Astrocyte (in vitro differentiated cells and primary cell): ENCODE measurements around the gene PACRG. TPM values are rescaled to one million over a fixed set of nuclear protein-coding genes. Genes with fewer than 3 reads are reported as not detected.
A peak's percentile ranks its signal among the peaks of the same experiment; 100 is the strongest.

Experiments used
- DNase-seq: peaks from one replicate; pipeline ENCODE4 v3.0.0-alpha.2; 2010; ENCODE audit warnings: low read depth
- FAIRE-seq: peaks from 2 replicates; lab custom pipeline; 2011; peaks lifted over from hg19 to GRCh38; lab: Jason Lieb, UNC
- H2AFZ ChIP-seq: 2 replicates; pipeline ENCODE4 v1.6.0; 2012; ENCODE audit warnings: low read depth, low read length, inconsistent platforms
- H3K27ac ChIP-seq: 2 replicates; pipeline ENCODE4 v1.5.1; 2011; ENCODE audit warnings: low read depth, low read length, inconsistent platforms
- H3K27me3 ChIP-seq: 2 replicates; pipeline ENCODE4 v1.6.0; 2011; ENCODE audit warnings: low read length, inconsistent platforms; ENCODE audit not compliant: insufficient read depth
- H3K36me3 ChIP-seq: 2 replicates; pipeline ENCODE4 v1.5.1; 2011; ENCODE audit warnings: low read length, inconsistent platforms; ENCODE audit not compliant: insufficient read depth
- H3K4me1 ChIP-seq: 2 replicates; pipeline ENCODE4 v1.5.1; 2011; ENCODE audit warnings: low read length, inconsistent platforms; ENCODE audit not compliant: insufficient read depth
- H3K4me2 ChIP-seq: 2 replicates; pipeline ENCODE4 v1.6.0; 2012; ENCODE audit warnings: low read length, inconsistent platforms
- H3K4me3 ChIP-seq: 2 replicates; pipeline ENCODE4 v1.5.1; 2011; ENCODE audit warnings: low read depth, mild to moderate bottlenecking, low read length, inconsistent platforms; ENCODE audit not compliant: insufficient read depth
- H3K79me2 ChIP-seq: 2 replicates; pipeline ENCODE4 v1.6.0; 2012; ENCODE audit warnings: mild to moderate bottlenecking, low read length, inconsistent platforms; ENCODE audit not compliant: insufficient read depth
- H3K9ac ChIP-seq: 2 replicates; pipeline ENCODE4 v1.6.0; 2012; ENCODE audit warnings: mild to moderate bottlenecking, low read length, inconsistent platforms
- H3K9me3 ChIP-seq: 2 replicates; pipeline ENCODE4 v1.5.1; 2012; ENCODE audit warnings: low read depth, mild to moderate bottlenecking, low read length, inconsistent platforms; ENCODE audit not compliant: insufficient read depth
- H4K20me1 ChIP-seq: 2 replicates; pipeline ENCODE4 v1.6.0; 2012; ENCODE audit warnings: low read length, inconsistent platforms; ENCODE audit not compliant: insufficient read depth
- H3K27ac Mint-ChIP-seq: one replicate; pipeline ENCODE4 v1.8.0; 2021; ENCODE audit warnings: mild to moderate bottlenecking, mixed read lengths; ENCODE audit not compliant: unreplicated experiment
- H3K27me3 Mint-ChIP-seq: one replicate; pipeline ENCODE4 v1.8.0; 2021; ENCODE audit warnings: low read depth, mixed read lengths; ENCODE audit not compliant: unreplicated experiment
- H3K36me3 Mint-ChIP-seq: one replicate; pipeline ENCODE4 v1.8.0; 2021; ENCODE audit warnings: low read depth, mixed read lengths; ENCODE audit not compliant: unreplicated experiment
- H3K4me1 Mint-ChIP-seq: one replicate; pipeline ENCODE4 v1.8.0; 2021; ENCODE audit warnings: low read depth, mixed read lengths; ENCODE audit not compliant: unreplicated experiment
- H3K4me3 Mint-ChIP-seq: one replicate; pipeline ENCODE4 v1.8.0; 2021; ENCODE audit warnings: mild to moderate bottlenecking, moderate library complexity, mixed read lengths; ENCODE audit not compliant: unreplicated experiment
- H3K9me3 Mint-ChIP-seq: one replicate; pipeline ENCODE4 v1.8.0; 2021; ENCODE audit warnings: mild to moderate bottlenecking, mixed read lengths; ENCODE audit not compliant: unreplicated experiment
- CTCF ChIP-seq: IDR thresholded peaks from 2 replicates; pipeline ENCODE4 v1.5.1; 2011; ENCODE audit warnings: low read depth, mild to moderate bottlenecking, inconsistent platforms, low read length, moderate library complexity; ENCODE audit not compliant: insufficient read depth
- EZH2 ChIP-seq: IDR thresholded peaks from 2 replicates; pipeline ENCODE4 v1.6.1; 2012; ENCODE audit warnings: mild to moderate bottlenecking, low read length, inconsistent platforms; ENCODE audit not compliant: insufficient read depth
- total RNA-seq: library from RNA; stranded (reverse); gene quantifications from 2 replicates; pipeline ENCODE4 v1.2.1, GENCODE V29; 2021

The PACRG gene
- total RNA-seq, 1 donor from 2014 or later, result not detected

GRCh38 chr6:162825597-162825996 is 97.8 kb downstream of the PACRG start:
- peaks cover 2% of the 10 kb centered on the region for H3K9me3 Mint-ChIP-seq

DNA sequence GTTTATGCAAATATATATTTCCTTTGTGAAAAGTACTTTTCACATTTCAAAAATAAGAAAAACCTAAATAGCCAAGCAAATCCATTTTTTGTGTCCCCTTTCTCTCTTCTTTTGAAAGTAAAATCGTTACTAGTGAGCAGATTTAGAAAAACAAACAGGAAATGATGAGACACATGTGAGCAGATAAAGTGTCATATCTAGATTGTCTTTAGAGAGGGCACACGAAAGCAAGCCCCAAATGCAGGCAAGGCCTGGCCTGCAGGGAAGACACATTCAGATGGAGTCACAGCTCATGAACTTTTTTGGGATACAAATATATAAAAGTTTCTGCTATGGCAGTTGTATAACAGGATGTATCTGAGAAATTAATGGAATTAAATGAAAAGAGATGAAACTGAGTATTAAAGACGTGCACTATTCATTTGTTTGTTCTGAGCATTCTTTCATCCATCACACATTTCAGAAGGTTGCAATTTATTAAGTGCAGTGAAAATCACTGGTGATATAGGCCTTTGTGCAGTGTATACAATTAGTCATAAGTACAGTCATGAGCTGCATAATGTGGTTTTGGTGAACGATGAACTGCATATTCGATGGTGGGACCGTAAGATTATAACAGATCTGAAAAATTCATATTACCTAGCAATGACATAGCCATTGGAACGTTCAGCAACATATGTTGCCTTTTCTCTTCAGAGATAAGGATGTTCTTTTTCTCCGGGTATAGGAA is 101.4 kb downstream of the PACRG start:
- Histone ChIP-seq H3K9me3 (no peaks in the 10 kb centered on the region), H3K79me2 (no peaks in the 10 kb centered on the region), H3K9ac (no peak overlapping the region), H3K4me3 (no peak overlapping the region), H3K27me3 (no peaks in the 10 kb centered on the region), H3K27ac (no peak overlapping the region), H2AFZ (no peak overlapping the region), H3K36me3 (no peaks in the 10 kb centered on the region), H4K20me1 (no peaks in the 10 kb centered on the region), H3K4me2 (no peak overlapping the region), H3K4me1 (no peaks in the 10 kb centered on the region)
- H3K4me3 Mint-ChIP-seq, result no peak overlapping the region
- FAIRE-seq, result no peak
- H3K4me1 Mint-ChIP-seq, result no peaks in the 10 kb centered on the region
- no peaks in the 10 kb centered on the region for H3K36me3 Mint-ChIP-seq
- no peaks in the 10 kb centered on the region for H3K27me3 Mint-ChIP-seq
- no peak for TF ChIP-seq CTCF
- no peak for TF ChIP-seq EZH2
- no peak overlapping the region for H3K27ac Mint-ChIP-seq
- peak; percentile 42 for DNase-seq
- H3K9me3 Mint-ChIP-seq, result peaks cover 5% of the 10 kb centered on the region

More at GRCh38 chr6:162825597-162825996, 97.8 kb downstream of the PACRG start:
- Histone ChIP-seq H4K20me1 (no peaks in the 10 kb centered on the region), H3K4me2 (no peak overlapping the region), H2AFZ (no peak overlapping the region), H3K9me3 (no peaks in the 10 kb centered on the region), H3K27me3 (no peaks in the 10 kb centered on the region), H3K4me1 (no peaks in the 10 kb centered on the region), H3K9ac (no peak overlapping the region), H3K79me2 (no peaks in the 10 kb centered on the region), H3K27ac (no peak overlapping the region), H3K36me3 (no peaks in the 10 kb centered on the region), H3K4me3 (no peak overlapping the region)
- H3K4me3 Mint-ChIP-seq, result no peak overlapping the region
- no peak for FAIRE-seq
- no peak for TF ChIP-seq EZH2
- no peak for TF ChIP-seq CTCF
- H3K27ac Mint-ChIP-seq, result no peak overlapping the region
- H3K27me3 Mint-ChIP-seq, result no peaks in the 10 kb centered on the region
- no peaks in the 10 kb centered on the region for H3K36me3 Mint-ChIP-seq
- no peaks in the 10 kb centered on the region for H3K4me1 Mint-ChIP-seq
- DNase-seq, result no peak

- no peak for FAIRE-seq
Measured at GRCh38 chr6:162833776-162834175, 106.0 kb downstream of the PACRG start.

More at GRCh38 chr6:162833776-162834175, 106.0 kb downstream of the PACRG start:
- Histone ChIP-seq H3K9me3 (no peaks in the 10 kb centered on the region), H3K9ac (no peak overlapping the region), H2AFZ (no peak overlapping the region), H3K4me3 (no peak overlapping the region), H3K36me3 (no peaks in the 10 kb centered on the region), H4K20me1 (no peaks in the 10 kb centered on the region), H3K27me3 (no peaks in the 10 kb centered on the region), H3K27ac (no peak overlapping the region), H3K4me1 (no peaks in the 10 kb centered on the region), H3K79me2 (no peaks in the 10 kb centered on the region), H3K4me2 (no peak overlapping the region)
- DNase-seq, result no peak
- TF ChIP-seq EZH2 (no peak), CTCF (no peak)
- H3K9me3 Mint-ChIP-seq, result peaks cover 5% of the 10 kb centered on the region
- no peak overlapping the region for H3K4me3 Mint-ChIP-seq
- no peaks in the 10 kb centered on the region for H3K36me3 Mint-ChIP-seq
- H3K4me1 Mint-ChIP-seq, result no peaks in the 10 kb centered on the region
- H3K27me3 Mint-ChIP-seq, result no peaks in the 10 kb centered on the region
- no peak overlapping the region for H3K27ac Mint-ChIP-seq
